WERI-Rb-1 (cell line): ENCODE results near the gene EIF5B.
"Not testable (repeated sequence)": the region's sequence is repeated elsewhere in the genome, so short reads cannot be mapped to it uniquely, and the experiment has no call there.

Experiments used
- DNase-seq: peaks from one replicate; pipeline ENCODE4 v3.0.0-alpha.2; 2020
- H3K27ac ChIP-seq: fragments of 250-450 bp; sonication (Bioruptor Pico); 2 replicates; pipeline ENCODE4 v1.5.1; 2020; ENCODE audit warnings: mild to moderate bottlenecking, moderate library complexity
- H3K27me3 ChIP-seq: fragments of 250-450 bp; sonication (Bioruptor Pico); 2 replicates; pipeline ENCODE4 v1.5.1; 2021; ENCODE audit warnings: mild to moderate bottlenecking, low read depth, moderate library complexity; ENCODE audit not compliant: insufficient read depth, severe bottlenecking
- H3K36me3 ChIP-seq: fragments of 250-450 bp; sonication (Bioruptor Pico); 2 replicates; pipeline ENCODE4 v1.5.1; 2020; ENCODE audit warnings: mild to moderate bottlenecking, moderate library complexity
- H3K4me3 ChIP-seq: 2 replicates; pipeline ENCODE4 v1.5.1; 2011; ENCODE audit warnings: low read depth, mild to moderate bottlenecking, control low read depth, low read length
- H3K9me3 ChIP-seq: fragments of 250-450 bp; sonication (Bioruptor Pico); 2 replicates; pipeline ENCODE4 v1.5.1; 2021; ENCODE audit warnings: mild to moderate bottlenecking, moderate library complexity; ENCODE audit not compliant: severe bottlenecking
- CTCF ChIP-seq: IDR thresholded peaks from 2 replicates; pipeline ENCODE4 v1.5.1; 2011; ENCODE audit warnings: low read depth, mild to moderate bottlenecking, control low read depth, inconsistent platforms, low read length

The EIF5B gene

DNA sequence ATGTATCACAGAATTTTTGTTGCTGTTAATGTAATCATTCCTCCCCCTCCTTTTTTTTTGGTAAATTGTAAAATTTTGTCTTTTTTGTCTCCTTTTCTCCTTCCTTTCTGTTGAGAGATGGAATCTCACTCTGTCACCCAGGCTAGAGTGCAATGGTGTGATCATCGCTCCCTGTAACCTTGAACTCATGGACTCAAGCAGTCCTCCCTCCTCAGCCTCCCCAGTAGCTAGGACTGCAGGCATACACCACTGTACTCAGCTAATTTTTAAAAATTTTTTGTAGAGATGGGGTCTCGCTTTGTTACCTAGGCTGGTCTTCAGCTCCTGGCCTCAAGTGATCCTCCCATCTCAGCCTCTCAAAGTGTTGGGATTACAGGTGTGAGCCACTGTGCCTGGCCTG, 5.3 kb downstream of the EIF5B start:
- Histone ChIP-seq H3K27me3 (no peaks in the 10 kb centered on the region), H3K36me3 (peaks cover 2% of the 10 kb centered on the region), H3K4me3 (no peak overlapping the region), H3K9me3 (no peaks in the 10 kb centered on the region), H3K27ac (no peak overlapping the region)
- TF ChIP-seq CTCF: no peak
- no peak for DNase-seq

- not testable (repeated sequence) for H3K36me3 ChIP-seq, H3K4me3 ChIP-seq, H3K9me3 ChIP-seq, H3K27ac ChIP-seq, H3K27me3 ChIP-seq, DNase-seq
Measured at GRCh38 chr2:99345446-99345845, 8.3 kb downstream of the EIF5B start.

- no peaks in the 10 kb centered on the region for H3K36me3 ChIP-seq
- no peaks in the 10 kb centered on the region for H3K9me3 ChIP-seq
- TF ChIP-seq CTCF: no peak
- no peak overlapping the region for H3K27ac ChIP-seq
- H3K27me3 ChIP-seq: no peaks in the 10 kb centered on the region
- H3K4me3 ChIP-seq: no peak overlapping the region
- no peak for DNase-seq
Measured at GRCh38 chr2:99346218-99346617, 9.0 kb downstream of the EIF5B start.

DNA sequence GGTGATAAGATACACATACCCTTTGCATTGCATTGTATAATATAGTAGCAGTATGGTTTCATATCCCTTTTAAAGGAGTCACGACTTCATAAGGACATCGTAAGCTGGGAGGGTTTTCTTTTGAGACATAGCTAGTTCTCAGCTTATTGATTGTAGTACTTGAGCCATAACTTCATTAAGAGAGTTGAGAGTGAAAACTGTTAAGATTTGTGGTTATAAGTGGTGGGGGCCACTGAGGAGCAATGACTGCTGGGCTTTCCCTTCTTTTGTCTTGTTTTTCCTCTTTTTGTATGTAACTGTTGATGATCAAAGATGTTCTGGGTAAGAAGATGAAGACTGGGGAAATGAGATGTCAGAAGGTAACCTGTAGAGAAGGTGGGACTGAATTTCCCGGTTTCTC, 11.0 kb downstream of the EIF5B start:
- no peaks in the 10 kb centered on the region for H3K9me3 ChIP-seq
- DNase-seq: no peak
- H3K4me3 ChIP-seq: no peak overlapping the region
- TF ChIP-seq CTCF: no peak
- no peaks in the 10 kb centered on the region for H3K27me3 ChIP-seq
- no peaks in the 10 kb centered on the region; the same call in 1 of the 2 replicates for H3K36me3 ChIP-seq
- no peak overlapping the region for H3K27ac ChIP-seq

DNA sequence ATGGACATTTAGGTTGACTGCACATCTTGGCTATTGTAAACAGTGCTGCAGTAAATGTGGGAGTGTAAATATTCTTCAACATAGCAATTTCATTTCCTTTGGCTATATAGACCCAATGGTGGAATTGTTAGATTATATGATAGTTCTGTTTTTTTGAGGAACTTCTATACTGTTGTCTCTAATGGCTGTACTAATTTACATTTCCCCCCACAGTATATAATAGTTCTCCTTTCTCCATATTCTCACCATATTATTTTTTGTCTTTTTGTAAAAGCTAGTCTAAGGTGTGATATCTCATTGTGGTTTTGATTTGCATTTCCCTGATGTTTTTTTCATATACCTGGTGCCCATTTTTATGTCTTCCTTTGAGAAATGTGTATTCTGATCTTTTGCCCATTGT, 13.0 kb downstream of the EIF5B start:
- no peak for TF ChIP-seq CTCF
- Histone ChIP-seq H3K9me3 (no peaks in the 10 kb centered on the region), H3K27me3 (no peaks in the 10 kb centered on the region), H3K27ac (no peak overlapping the region), H3K4me3 (no peak overlapping the region), H3K36me3 (no peaks in the 10 kb centered on the region; the same call in 1 of the 2 replicates)
- no peak for DNase-seq

GRCh38 chr2:99354070-99354469, 16.9 kb downstream of the EIF5B start:
- H3K27ac ChIP-seq: no peak overlapping the region
- no peak for TF ChIP-seq CTCF
- no peaks in the 10 kb centered on the region; the same call in 1 of the 2 replicates for H3K36me3 ChIP-seq
- no peaks in the 10 kb centered on the region for H3K9me3 ChIP-seq
- no peak for DNase-seq
- no peaks in the 10 kb centered on the region for H3K27me3 ChIP-seq
- H3K4me3 ChIP-seq: no peak overlapping the region

DNA sequence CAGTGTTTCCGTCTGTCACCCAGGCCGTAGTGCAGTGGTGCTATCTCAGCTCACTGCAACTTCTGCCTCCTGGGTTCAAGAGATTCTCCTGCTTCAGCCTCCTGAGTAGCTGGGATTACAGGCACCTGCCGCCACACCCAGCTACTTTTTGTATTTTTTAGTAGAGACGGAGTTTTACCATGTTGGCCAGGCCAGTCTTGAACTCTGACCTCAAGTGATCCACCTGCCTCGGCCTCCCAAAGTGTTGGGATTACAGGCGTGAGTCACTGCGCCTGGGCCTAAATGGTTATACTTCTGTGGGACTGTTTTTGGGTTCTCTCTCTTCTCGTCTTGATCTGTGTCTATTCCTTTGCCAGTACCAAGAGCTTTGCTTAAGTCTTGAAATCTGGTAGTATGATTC, 17.6 kb downstream of the EIF5B start:
- H3K27me3 ChIP-seq, H3K36me3 ChIP-seq, H3K27ac ChIP-seq, DNase-seq, H3K4me3 ChIP-seq, H3K9me3 ChIP-seq: not testable (repeated sequence)
